ENCODE data around the gene ZRANB2.

ZRANB2 gene

DNA sequence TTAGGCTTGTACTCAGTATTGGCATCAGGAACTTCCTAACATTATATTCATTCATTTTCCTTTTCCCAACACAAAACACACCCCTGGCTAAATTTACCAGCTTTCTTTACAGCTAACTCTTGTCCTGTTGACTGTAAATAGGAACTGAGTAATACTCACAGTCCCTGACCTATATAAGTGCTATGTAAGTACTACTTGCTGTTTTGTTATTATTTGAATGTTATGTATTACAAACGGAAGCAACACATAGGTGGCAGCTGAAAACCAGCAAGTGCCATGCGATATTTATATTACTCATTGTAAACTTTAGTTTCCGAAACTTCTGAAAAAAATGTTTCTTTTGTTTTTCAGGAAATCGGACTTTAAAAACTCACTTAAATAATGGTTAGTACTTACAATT is 54.7 kb downstream of the ZRANB2 start:
- DNase-seq = no peak

DNA sequence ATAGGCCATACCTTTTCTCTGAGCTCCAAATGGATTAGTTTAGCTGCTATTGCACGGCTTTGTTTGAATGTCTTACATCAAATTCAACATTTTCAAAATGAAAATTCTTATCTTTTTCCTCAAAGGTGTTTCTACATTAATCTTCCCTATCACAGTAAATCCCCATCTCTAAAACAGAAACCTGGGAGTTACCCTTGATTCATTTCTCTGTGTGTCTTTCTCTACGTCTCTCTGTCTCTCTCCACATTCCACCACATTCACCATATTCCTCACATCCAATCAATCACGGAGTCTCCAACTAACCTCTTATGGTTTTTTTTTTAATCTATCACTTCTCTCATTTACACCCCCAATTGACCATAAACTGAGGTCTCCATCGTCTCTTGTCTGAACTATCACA is 57.3 kb downstream of the ZRANB2 start:
- DNase-seq = no peak

DNA sequence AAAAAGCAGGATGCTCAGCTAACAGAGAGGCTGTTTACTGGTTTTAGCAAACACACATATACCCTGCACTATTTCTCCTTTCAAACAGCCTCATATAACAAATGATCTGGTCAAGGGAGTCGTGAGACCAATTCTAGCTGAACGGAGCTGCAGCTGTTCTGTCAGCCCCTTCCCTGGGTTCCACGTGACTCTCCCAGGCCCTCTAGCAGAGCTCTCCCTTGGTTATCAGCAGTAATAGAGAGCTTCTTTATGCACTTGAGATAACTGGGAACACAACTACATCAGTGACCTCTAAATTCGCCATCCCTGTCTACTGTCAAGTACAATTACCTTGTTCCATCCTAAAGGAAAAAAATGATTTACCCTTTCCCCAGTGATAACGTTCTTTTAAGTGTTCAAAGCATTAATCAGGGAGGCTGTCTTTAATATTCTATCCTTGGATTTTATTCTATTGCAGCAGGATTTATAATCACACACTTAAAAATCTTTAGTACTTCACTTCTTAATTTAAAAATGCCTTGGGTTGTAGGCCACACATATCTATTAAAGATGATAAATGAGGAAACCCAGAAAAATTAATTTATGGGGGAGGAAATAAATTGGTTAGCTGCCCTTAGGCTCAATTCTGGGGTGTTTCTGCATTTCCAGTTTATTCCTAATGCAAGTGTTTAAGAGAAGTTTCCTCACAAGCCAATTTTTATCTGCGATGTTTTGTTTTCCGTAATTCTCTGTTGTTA is 61.4 kb downstream of the ZRANB2 start:
- DNase-seq = no peak

DNA sequence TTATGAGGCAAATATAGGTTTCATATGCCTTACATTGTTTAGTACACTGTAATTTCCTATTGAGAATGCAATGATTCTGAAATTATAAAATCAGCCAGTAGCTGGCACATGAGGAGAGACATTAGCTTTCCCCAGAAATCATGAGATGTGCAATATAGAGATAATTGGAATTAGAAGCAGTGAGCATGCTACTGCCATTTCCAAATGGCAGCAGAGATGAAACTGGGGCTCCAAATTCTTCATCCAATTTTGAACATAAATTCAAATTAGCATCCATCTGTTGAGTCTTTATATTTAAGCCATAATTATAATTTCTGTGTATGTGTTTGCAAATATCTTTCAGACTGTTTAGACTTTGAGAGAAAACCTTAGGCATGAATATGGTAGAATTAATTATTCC is 62.0 kb downstream of the ZRANB2 start:
- no peak for DNase-seq

DNA sequence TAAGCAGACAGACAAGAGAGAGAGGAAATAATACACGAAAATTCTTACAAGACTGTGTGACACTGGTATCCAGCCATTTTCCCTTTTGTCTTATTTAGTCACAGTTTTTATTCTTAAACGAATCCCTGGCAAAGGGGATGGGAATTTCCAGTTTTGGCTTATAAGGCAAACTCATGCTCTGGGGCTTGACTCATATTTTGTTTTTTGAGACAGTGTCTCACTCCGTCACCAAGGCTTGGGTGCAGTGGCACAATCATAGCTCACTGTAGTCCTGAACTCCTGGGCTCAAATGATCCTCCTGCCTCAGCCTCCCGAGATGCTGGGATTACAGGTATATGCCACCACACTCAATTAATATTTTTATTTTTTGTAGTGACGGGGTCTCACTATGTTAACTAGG is 65.1 kb downstream of the ZRANB2 start:
- DNase-seq = no peak

DNA sequence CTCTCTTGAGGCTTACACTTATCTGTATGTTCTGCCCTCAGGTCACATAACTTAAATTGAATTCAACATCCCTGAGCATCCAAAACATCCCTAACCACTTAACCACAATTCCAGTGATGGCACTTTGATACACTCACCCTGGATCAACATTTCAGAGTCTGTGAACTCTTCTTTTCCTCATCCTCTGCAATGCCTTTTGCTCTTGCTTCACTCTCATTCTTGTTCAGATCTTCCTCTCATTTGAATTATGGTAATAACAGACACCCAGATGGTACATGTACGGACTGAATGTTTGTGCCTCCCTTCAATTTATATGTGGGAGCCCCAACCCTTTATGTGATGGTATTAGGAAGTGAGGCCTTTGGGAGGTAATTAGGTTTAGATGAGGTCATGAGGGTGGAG is 66.7 kb downstream of the ZRANB2 start:
- no peak for DNase-seq

Data from DMS79 (cell line).